ENCODE data around the gene KCNK5.

DNA sequence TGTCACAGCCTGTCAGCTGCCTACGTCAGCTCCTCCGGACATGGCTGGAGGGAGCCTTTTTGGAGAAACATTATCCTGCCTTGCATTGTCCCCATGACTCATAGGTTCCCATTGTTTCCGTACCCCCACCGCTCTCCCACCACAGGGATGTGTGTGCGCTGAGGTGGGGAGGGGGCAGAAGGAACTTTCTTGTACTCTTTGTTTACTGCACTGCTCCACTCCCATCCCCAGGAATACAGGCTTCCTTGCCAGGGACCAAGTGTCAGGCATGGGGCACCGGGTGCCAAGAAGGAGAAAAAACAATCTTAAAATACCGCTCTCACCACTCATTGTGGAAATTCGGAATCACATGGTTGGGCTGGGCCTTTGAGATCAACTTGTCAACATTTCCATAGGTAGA lies 51.0 kb downstream of the KCNK5 start:
- no peak for TF ChIP-seq EZH2 (IDR thresholded peaks at IDR 0.05; ENCODE audit: borderline replicate concordance)
- TF ChIP-seq, protein P1, sequence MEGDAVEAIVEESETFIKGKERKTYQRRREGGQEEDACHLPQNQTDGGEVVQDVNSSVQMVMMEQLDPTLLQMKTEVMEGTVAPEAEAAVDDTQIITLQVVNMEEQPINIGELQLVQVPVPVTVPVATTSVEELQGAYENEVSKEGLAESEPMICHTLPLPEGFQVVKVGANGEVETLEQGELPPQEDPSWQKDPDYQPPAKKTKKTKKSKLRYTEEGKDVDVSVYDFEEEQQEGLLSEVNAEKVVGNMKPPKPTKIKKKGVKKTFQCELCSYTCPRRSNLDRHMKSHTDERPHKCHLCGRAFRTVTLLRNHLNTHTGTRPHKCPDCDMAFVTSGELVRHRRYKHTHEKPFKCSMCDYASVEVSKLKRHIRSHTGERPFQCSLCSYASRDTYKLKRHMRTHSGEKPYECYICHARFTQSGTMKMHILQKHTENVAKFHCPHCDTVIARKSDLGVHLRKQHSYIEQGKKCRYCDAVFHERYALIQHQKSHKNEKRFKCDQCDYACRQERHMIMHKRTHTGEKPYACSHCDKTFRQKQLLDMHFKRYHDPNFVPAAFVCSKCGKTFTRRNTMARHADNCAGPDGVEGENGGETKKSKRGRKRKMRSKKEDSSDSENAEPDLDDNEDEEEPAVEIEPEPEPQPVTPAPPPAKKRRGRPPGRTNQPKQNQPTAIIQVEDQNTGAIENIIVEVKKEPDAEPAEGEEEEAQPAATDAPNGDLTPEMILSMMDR (IDR thresholded peaks at IDR 0.05; ENCODE audit: poor library complexity), result no peak
- no peak for TF ChIP-seq EZH2phosphoT487 (IDR thresholded peaks at IDR 0.05; ENCODE audit: low read depth, severe bottlenecking, unreplicated experiment)
